ENCODE measurements around the gene DPCD. TPM values are rescaled to one million over a fixed set of nuclear protein-coding genes. Genes with fewer than 3 reads are reported as not detected.
A peak's percentile ranks its signal among the peaks of the same experiment; 100 is the strongest.

DPCD gene
- 45.3 and 69.0 TPM in 2 replicates for total RNA-seq
- 57.5 TPM for polyA plus RNA-seq (2012)

- DNase-seq (ENCODE audit: low read depth) = peak; percentile 99
These were observed at the start of gene DPCD, which contains the start of gene POLL for GRCh38 chr10:101587725-101588653. DPCD (plus strand) TSS chr10:101588321; CDS start chr10:101588337, 16 bp downstream. POLL (minus strand) TSS chr10:101588257; CDS start chr10:101587360, 897 bp downstream.

- DNase-seq (ENCODE audit: low read depth) = peak; percentile 6
These were observed 49.7 kb upstream of the DPCD start for GRCh38 chr10:101538446-101538845.

GRCh38 chr10:101545898-101546297 is 42.2 kb upstream of the DPCD start:
- no peak for DNase-seq (ENCODE audit: low read depth)

- DNase-seq (ENCODE audit: low read depth) = no peak
These were observed 37.2 kb upstream of the DPCD start for GRCh38 chr10:101550965-101551364.

GRCh38 chr10:101552442-101552841 is 35.7 kb upstream of the DPCD start:
- DNase-seq (ENCODE audit: low read depth) = no peak

DNA sequence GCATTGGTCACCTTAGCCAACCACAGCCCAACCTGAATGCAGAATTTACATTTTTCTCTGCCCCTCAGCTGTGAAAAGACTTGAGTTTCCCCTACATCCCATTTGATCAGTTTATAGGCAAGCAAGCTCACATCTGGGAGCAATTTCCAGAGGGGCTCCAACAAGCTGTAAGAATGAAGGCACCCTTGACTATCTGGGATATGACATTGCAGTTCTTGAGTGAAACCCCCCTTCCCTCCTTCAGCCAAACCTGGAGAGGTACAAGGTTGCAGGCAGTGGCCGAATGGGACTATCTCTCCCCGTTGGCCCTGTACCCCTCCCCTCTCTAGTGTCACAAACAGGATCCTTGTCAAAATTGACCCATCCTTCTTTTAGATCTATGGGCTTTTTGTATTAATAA is 30.6 kb upstream of the DPCD start:
- no peak for DNase-seq (ENCODE audit: low read depth)

- no peak for DNase-seq (ENCODE audit: low read depth)
These were observed 29.9 kb upstream of the DPCD start for GRCh38 chr10:101558204-101558603.

- DNase-seq (ENCODE audit: low read depth) = no peak
These were observed 29.2 kb upstream of the DPCD start for GRCh38 chr10:101558671-101559595.

DNA sequence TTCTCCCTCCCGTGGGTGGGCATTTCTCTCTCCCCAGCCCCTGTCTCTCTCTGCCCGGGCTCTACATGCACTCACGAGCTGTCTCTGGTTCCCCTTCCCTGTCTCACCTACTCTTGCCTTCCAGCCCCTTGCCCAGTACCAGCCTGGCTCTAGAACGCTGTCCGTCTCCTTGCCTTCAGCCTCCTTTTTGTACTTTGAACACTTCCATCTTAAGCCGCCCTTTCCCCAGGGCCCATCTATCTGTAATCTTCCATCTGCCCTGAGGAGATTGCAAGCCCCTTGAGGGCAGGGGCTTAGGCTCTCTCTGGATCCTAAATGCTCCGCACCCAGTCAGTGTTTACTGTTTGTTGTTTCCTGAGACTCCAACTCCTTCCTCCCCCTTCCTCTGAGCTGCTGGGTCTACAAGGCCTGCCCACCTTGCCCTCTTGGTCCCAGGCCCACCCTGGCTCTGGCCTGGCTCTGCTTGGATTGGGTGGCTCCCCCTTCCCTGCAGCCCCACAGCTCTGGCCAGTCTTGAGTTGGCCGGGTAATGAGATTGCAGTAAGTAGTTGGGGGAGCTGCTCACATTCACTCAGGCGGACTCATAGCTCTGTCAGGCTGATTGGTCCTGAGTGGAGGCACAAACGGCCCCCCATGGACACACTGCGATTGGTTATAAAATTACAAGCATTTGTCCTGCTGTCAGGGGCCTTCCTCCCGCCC is 28.4 kb upstream of the DPCD start:
- no peak for DNase-seq (ENCODE audit: low read depth)

DNA sequence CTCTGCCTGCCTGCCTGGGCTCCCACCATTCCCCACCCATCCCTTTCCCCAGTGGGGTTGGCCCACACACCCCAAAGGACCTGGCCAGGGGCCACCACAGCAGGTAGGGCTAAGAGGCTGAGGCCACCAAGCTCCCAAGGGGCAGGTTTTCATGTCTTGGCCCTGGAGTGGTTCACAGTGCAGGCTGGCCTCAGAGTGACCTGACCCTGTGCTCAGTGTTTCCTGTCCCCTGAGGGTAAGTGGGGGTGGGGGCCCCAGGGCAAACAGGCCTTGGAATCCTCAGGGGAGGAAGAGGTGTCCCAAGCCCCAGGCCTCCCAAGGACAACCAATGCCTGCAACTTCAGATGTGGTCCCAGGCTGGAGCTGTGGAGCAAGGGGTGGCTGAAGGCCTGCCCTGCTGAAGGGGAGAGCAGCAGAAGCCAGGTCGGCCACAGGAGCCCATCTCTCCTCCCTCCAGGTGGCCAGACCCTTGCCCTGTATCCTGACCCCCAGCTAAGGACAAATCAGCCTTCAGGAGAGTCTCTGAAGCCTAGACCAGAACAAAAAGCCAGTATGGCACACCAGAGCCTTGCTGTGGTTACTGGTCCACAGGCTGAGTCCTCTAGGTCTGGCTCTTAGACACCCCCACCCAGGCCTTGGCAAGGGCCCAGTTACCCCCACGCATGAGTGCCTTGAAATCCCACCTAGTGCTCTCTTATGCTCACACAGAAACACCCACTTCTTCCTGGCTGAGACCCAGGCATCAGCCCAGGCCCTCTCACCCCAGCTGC is 27.6 kb upstream of the DPCD start:
- DNase-seq (ENCODE audit: low read depth) = no peak

- DNase-seq (ENCODE audit: low read depth) = no peak
These were observed 26.8 kb upstream of the DPCD start for GRCh38 chr10:101561068-101561915.

- no peak for DNase-seq (ENCODE audit: low read depth)
These were observed 25.9 kb upstream of the DPCD start for GRCh38 chr10:101562231-101562630.

- DNase-seq (ENCODE audit: low read depth) = no peak
These were observed 25.1 kb upstream of the DPCD start for GRCh38 chr10:101563007-101563406.

DNA sequence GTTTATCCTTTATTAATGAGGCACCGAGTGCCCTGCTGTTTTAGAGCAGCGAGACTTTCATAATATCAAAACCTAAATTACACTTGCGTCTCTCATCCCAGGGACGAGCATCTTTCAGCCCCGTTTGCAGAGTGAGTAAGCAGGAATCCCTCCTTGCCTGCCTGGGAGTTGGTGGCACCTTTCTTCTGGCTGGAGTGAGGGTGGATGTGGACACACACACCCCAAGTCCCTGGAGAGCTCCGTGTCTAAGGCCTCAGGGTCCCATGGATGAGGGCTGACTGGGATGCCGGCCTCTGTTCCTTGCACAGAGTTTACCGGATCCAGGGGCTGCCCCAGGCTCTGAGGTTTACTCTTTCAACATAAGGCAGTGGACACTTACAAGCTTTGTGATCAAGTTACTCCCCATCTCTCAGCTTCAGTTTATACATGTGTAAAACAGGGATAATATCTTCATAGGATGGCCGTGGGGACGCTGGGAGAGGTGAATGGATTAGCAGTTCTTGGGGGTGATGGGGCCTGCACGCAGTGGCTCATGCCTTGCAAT is 24.6 kb upstream of the DPCD start:
- no peak for DNase-seq (ENCODE audit: low read depth)

- DNase-seq (ENCODE audit: low read depth) = no peak
These were observed 23.6 kb upstream of the DPCD start for GRCh38 chr10:101564490-101564991.

DNA sequence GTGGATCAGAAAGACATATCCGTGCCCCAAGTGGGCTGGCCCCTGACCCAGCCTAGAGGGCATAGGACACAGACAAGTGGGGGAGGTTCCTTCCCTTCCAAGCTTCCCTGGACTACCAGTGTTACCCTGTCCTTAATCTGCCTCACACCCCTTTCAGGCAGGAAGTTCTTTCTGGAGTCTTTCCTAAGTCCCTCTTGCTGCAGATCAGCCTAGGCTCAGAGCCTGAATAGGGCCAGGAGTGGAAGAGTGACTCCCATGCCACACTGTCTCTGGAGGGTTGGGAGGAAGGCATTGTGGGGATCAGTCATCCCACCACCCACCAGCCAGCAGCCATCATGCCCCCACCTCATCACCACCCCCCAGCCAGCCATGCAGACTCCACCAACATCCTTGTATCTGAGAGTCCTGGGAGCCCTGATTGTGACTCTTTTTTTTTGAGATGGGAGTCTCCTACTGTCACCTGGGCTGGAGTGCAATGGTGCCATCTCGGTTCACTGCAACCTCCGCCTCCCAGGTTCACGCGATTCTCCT is 22.7 kb upstream of the DPCD start:
- DNase-seq (ENCODE audit: low read depth) = no peak

- no peak for DNase-seq (ENCODE audit: low read depth)
These were observed 22.2 kb upstream of the DPCD start for GRCh38 chr10:101565936-101566332.

DNA sequence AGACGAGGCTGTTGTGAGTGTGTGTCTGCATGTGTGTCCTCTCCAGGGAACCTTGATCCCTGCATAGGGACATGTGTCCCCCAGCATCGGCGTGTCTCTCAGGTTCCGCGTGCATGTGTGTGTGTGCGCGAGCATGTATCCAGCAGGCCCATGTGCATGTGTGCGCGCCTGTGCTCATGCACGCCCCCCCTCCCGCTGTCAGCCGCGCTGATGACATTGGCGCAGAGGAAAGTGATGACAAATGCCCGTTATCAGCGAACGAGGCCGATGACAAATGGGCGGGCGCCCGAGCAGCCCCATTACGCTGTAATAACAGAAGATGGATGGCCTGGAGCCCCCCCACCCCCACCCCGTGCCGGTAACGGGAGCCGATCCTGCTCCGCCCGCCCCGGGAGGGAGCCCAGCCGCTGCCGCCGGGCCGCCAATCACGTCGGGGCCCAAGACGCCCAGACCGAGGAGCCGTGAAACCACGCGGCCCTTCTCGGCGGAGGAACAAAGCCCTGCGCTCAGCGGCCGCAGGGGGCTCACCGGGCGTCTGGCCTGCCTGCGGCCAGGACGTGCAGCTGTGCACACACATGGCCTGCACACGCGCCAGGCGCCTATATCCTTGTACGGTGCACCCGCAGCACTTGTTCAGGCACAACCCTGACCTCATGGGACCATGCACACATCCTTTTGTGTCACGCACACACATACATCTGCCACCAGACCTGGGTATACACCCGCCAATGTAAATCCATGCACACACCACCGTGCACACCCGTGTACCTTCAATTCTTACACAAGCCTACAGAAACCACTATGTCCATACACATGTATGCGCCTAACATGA is 21.6 kb upstream of the DPCD start:
- DNase-seq (ENCODE audit: low read depth) = peak; percentile 12

Measured in myocyte (in vitro differentiated cells).